DND-41 (cell line): Measurements from ENCODE around the gene ZDHHC12.

Experiments
- CTCF ChIP-seq: IDR thresholded peaks from 2 replicates; pipeline ENCODE4 v1.5.1; 2012; ENCODE audit warnings: borderline replicate concordance, low read length, moderate library complexity, mild to moderate bottlenecking; ENCODE audit not compliant: poor library complexity, severe bottlenecking; ENCODE audit errors: extremely low read depth
- EZH2 ChIP-seq: IDR thresholded peaks from 3 replicates; pipeline ENCODE4 v1.6.1; 2012; ENCODE audit warnings: borderline replicate concordance, low read depth, mild to moderate bottlenecking, moderate library complexity, low read length, inconsistent platforms; ENCODE audit not compliant: severe bottlenecking

GRCh38 chr9:128715436-128715750 lies 8.5 kb downstream of the ZDHHC12 start:
- TF ChIP-seq CTCF (no peak), EZH2 (no peak)
